ENCODE results near the gene MEIS2.

The MEIS2 gene

DNA sequence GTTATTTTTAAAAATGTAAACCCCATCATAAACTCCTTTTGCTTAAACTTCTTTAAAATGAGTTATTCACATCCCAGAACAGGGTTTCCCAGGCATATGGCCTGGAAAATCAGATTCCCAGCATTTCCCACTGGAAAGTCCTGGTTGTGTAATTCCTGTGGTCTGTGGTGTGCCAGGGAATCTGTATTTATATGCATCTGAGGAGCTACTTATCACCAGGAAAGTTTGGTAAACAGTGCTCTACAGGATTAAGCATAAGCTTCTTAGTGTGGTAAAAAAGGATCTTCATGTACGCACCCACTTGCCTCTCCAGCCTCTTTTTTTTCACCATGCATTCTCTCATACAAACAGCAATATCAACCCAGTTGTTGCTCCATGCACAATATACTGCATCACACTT is 28.2 kb downstream of the MEIS2 start:
- no peak overlapping the region for H3K4me3 ChIP-seq (replicated peaks; ENCODE audit: insufficient read depth, low read length)
- TF ChIP-seq, protein P1, sequence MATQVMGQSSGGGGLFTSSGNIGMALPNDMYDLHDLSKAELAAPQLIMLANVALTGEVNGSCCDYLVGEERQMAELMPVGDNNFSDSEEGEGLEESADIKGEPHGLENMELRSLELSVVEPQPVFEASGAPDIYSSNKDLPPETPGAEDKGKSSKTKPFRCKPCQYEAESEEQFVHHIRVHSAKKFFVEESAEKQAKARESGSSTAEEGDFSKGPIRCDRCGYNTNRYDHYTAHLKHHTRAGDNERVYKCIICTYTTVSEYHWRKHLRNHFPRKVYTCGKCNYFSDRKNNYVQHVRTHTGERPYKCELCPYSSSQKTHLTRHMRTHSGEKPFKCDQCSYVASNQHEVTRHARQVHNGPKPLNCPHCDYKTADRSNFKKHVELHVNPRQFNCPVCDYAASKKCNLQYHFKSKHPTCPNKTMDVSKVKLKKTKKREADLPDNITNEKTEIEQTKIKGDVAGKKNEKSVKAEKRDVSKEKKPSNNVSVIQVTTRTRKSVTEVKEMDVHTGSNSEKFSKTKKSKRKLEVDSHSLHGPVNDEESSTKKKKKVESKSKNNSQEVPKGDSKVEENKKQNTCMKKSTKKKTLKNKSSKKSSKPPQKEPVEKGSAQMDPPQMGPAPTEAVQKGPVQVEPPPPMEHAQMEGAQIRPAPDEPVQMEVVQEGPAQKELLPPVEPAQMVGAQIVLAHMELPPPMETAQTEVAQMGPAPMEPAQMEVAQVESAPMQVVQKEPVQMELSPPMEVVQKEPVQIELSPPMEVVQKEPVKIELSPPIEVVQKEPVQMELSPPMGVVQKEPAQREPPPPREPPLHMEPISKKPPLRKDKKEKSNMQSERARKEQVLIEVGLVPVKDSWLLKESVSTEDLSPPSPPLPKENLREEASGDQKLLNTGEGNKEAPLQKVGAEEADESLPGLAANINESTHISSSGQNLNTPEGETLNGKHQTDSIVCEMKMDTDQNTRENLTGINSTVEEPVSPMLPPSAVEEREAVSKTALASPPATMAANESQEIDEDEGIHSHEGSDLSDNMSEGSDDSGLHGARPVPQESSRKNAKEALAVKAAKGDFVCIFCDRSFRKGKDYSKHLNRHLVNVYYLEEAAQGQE (IDR thresholded peaks at IDR 0.05; ENCODE audit: insufficient replicate concordance, low read depth), result no peak
- TF ChIP-seq GABPA (IDR thresholded peaks at IDR 0.05; ENCODE audit: low read depth), result no peak
- TF ChIP-seq, protein P2, sequence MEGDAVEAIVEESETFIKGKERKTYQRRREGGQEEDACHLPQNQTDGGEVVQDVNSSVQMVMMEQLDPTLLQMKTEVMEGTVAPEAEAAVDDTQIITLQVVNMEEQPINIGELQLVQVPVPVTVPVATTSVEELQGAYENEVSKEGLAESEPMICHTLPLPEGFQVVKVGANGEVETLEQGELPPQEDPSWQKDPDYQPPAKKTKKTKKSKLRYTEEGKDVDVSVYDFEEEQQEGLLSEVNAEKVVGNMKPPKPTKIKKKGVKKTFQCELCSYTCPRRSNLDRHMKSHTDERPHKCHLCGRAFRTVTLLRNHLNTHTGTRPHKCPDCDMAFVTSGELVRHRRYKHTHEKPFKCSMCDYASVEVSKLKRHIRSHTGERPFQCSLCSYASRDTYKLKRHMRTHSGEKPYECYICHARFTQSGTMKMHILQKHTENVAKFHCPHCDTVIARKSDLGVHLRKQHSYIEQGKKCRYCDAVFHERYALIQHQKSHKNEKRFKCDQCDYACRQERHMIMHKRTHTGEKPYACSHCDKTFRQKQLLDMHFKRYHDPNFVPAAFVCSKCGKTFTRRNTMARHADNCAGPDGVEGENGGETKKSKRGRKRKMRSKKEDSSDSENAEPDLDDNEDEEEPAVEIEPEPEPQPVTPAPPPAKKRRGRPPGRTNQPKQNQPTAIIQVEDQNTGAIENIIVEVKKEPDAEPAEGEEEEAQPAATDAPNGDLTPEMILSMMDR (IDR thresholded peaks at IDR 0.05; ENCODE audit: insufficient read depth, low read length), result no peak
- no peak for TF ChIP-seq POLR2AphosphoS5 (IDR thresholded peaks at IDR 0.05; ENCODE audit: low read depth)
- TF ChIP-seq SPI1 (IDR thresholded peaks at IDR 0.05; ENCODE audit: borderline replicate concordance, low read depth), result no peak

DNA sequence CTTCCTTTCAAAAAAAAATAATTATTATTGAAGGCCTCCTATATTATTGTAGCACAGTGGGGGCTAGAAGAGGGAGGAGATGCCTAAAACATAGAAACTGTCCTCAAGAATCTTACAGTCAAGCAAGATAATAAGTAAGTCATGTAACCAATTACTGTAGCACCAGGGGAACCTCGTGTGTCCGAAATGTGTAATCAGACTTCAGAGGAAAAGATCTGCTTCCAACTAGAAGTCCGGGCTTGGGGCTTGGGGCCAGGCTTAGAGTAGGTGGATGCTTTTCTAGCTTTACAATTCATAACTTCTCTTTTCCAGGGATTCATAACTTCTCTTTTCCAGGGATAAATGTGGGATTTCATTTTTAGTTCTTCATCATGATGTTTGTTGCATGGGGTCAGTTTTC is 29.2 kb downstream of the MEIS2 start:
- Histone ChIP-seq H3K27ac (replicated peaks) (no peak overlapping the region), H3K27me3 (ENCODE audit: insufficient read depth, poor library complexity, severe bottlenecking) (no peaks in the 10 kb centered on the region), H3K4me3 (replicated peaks; ENCODE audit: insufficient read depth, low read length) (no peak overlapping the region)
- no peak for DNase-seq (ENCODE audit: low read depth in 1 of 2, low spot score in 1 of 2)
- no peak for TF ChIP-seq GABPA (IDR thresholded peaks at IDR 0.05; ENCODE audit: low read depth)
- no peak for TF ChIP-seq POLR2AphosphoS5 (IDR thresholded peaks at IDR 0.05; ENCODE audit: low read depth)
- TF ChIP-seq, protein P2 (IDR thresholded peaks at IDR 0.05; ENCODE audit: insufficient read depth, low read length), result no peak
- TF ChIP-seq, protein P1 (IDR thresholded peaks at IDR 0.05; ENCODE audit: insufficient replicate concordance, low read depth), result no peak
- no peak for TF ChIP-seq SPI1 (IDR thresholded peaks at IDR 0.05; ENCODE audit: borderline replicate concordance, low read depth)

More for the DNA sequence above, 28.2 kb downstream of the MEIS2 start:
- Histone ChIP-seq H3K27me3 (ENCODE audit: insufficient read depth, poor library complexity, severe bottlenecking) (no peaks in the 10 kb centered on the region), H3K27ac (replicated peaks) (no peak overlapping the region)
- DNase-seq (ENCODE audit: low read depth in 1 of 2, low spot score in 1 of 2), result no peak

DNA sequence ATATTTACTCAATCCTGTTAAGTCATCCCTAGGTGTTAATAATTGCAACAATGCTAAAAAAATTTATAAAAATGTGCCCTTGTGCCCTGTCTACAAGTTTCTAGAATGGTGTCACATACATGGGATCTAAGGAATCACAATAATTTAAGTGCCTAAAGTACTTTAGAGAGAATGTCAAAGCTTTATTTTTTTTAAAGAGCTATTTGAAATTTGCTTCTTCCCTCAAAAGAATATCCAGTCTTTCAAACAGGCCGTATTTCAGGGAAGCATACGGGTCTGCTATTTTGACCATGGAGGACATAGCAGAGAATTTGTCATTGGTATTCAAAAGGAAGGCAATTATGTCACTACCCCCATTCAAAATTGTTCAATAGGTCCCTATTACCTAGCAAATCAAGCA is 29.7 kb downstream of the MEIS2 start:
- TF ChIP-seq GABPA (IDR thresholded peaks at IDR 0.05; ENCODE audit: low read depth) (no peak), SPI1 (IDR thresholded peaks at IDR 0.05; ENCODE audit: borderline replicate concordance, low read depth) (no peak), POLR2AphosphoS5 (IDR thresholded peaks at IDR 0.05; ENCODE audit: low read depth) (no peak)
- TF ChIP-seq, protein P1 (IDR thresholded peaks at IDR 0.05; ENCODE audit: insufficient replicate concordance, low read depth), result no peak
- TF ChIP-seq, protein P2 (IDR thresholded peaks at IDR 0.05; ENCODE audit: insufficient read depth, low read length), result no peak
- no peak overlapping the region for H3K27ac ChIP-seq (replicated peaks)
- no peaks in the 10 kb centered on the region for H3K27me3 ChIP-seq (ENCODE audit: insufficient read depth, poor library complexity, severe bottlenecking)
- no peak overlapping the region for H3K4me3 ChIP-seq (replicated peaks; ENCODE audit: insufficient read depth, low read length)
- no peak for DNase-seq (ENCODE audit: low read depth in 1 of 2, low spot score in 1 of 2)
